Measurements from ENCODE around the gene ELMO1. TPM values are rescaled to one million over a fixed set of nuclear protein-coding genes. Genes with fewer than 3 reads are reported as not detected.

ELMO1 gene
- total RNA-seq, 1 donor from 2014 or later, result 29.4 TPM

GRCh38 chr7:37108615-37109014 lies 340.0 kb downstream of the ELMO1 start:
- Mint-ChIP-seq H3K36me3 (no peaks in the 10 kb centered on the region), H3K4me1 (ENCODE audit: unreplicated experiment) (peaks cover 20% of the 10 kb centered on the region), H3K9me3 (peaks cover 3% of the 10 kb centered on the region), H3K27me3 (no peaks in the 10 kb centered on the region), H3K27ac (no peak overlapping the region), H3K4me3 (no peak overlapping the region)
- TF ChIP-seq CTCF (conservative IDR thresholded peaks at IDR 0.05), result no peak
- no peak for DNase-seq (ENCODE audit: extremely low spot score, unreplicated experiment)

- Mint-ChIP-seq H3K27me3 (no peaks in the 10 kb centered on the region), H3K27ac (no peak overlapping the region), H3K4me1 (ENCODE audit: unreplicated experiment) (peaks cover 20% of the 10 kb centered on the region), H3K9me3 (peaks cover 3% of the 10 kb centered on the region), H3K4me3 (no peak overlapping the region), H3K36me3 (no peaks in the 10 kb centered on the region)
- no peak for DNase-seq (ENCODE audit: extremely low spot score, unreplicated experiment)
- TF ChIP-seq CTCF (conservative IDR thresholded peaks at IDR 0.05), result no peak
Observed at GRCh38 chr7:37107047-37107750, 341.5 kb downstream of the ELMO1 start.

- Mint-ChIP-seq H3K9me3 (no peaks in the 10 kb centered on the region), H3K27ac (no peak overlapping the region), H3K27me3 (no peaks in the 10 kb centered on the region), H3K4me3 (no peak overlapping the region), H3K4me1 (ENCODE audit: unreplicated experiment) (peaks cover 25% of the 10 kb centered on the region), H3K36me3 (no peaks in the 10 kb centered on the region)
- DNase-seq (ENCODE audit: extremely low spot score, unreplicated experiment), result no peak
- TF ChIP-seq CTCF (conservative IDR thresholded peaks at IDR 0.05), result no peak
Observed at GRCh38 chr7:37105762-37106161, 342.9 kb downstream of the ELMO1 start.

GRCh38 chr7:37104822-37105518 lies 343.7 kb downstream of the ELMO1 start:
- TF ChIP-seq CTCF (conservative IDR thresholded peaks at IDR 0.05), result no peak
- no peaks in the 10 kb centered on the region for H3K36me3 Mint-ChIP-seq
- H3K4me1 Mint-ChIP-seq (ENCODE audit: unreplicated experiment), result peaks cover 22% of the 10 kb centered on the region
- no peak overlapping the region for H3K4me3 Mint-ChIP-seq
- H3K27ac Mint-ChIP-seq, result no peak overlapping the region
- no peaks in the 10 kb centered on the region for H3K9me3 Mint-ChIP-seq
- no peak for DNase-seq (ENCODE audit: extremely low spot score, unreplicated experiment)
- H3K27me3 Mint-ChIP-seq, result no peaks in the 10 kb centered on the region

GRCh38 chr7:37102518-37103137 lies 346.0 kb downstream of the ELMO1 start:
- Mint-ChIP-seq H3K27ac (no peak overlapping the region), H3K27me3 (no peaks in the 10 kb centered on the region), H3K4me3 (no peak overlapping the region), H3K36me3 (no peaks in the 10 kb centered on the region), H3K4me1 (ENCODE audit: unreplicated experiment) (peaks cover 7% of the 10 kb centered on the region), H3K9me3 (no peaks in the 10 kb centered on the region)
- TF ChIP-seq CTCF (conservative IDR thresholded peaks at IDR 0.05), result no peak
- DNase-seq (ENCODE audit: extremely low spot score, unreplicated experiment), result no peak

Measured in type B pancreatic cell (in vitro differentiated cells).